T1000 (cell line): ENCODE results near the gene COP1.
"Not testable (repeated sequence)": the region's sequence is repeated elsewhere in the genome, so short reads cannot be mapped to it uniquely, and the experiment has no call there.

Source experiments
- DNase-seq: peaks from one replicate; lab custom pipeline; 2025; ENCODE audit warnings: mixed read lengths; lab: John Stamatoyannopoulos, UW

COP1 gene

DNA sequence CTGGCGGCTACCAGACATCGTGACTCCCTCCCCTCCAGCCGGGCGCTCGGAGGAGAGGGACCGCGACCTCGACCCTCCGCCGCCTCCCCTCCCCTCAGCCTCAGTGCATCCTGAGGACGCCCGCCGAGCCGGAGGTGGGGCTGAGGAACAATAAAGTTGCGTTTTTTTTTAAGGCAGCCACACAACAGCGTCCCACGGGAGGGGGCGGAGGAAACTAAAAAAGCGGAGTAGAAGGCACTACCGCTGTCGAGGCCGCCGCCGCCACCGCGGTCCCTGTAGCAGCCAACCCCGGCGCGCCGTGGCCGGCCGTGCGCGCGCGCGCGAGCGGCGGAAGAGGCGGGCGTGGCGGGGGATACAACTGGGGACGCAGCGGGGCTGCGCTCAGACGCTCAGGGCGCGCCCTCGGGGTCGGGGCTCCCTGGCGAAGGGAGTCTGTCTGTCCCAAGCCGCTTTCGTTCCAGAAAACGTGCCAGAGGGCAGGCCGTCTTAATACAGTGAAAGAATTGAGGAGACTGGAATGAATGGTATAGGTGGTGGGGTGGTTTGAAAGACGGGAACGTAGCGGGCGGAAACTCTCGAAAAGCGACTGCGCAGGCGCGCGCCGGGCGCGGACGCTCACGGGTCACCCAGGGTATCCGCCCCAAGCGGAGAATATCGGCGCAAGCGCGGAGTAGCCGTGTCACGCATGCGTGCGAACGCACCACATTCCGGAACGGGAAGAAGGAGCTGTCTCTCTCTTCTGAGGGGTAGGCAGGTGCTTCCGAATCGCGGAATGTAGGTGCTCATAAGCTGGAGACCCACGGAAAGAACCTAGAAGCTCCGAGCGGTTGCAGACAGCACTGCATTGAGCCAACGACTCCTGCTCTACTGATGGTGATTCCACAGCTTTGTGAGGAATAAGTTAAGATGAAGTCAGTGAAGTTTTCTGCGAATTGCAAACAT lies at the start of gene COP1:
Gene COP1 (minus strand): TSS at position 326 of the 942 bp plus-strand sequence. CDS start 308 bp downstream, at position 18.
- peak; percentile 89 for DNase-seq

DNA sequence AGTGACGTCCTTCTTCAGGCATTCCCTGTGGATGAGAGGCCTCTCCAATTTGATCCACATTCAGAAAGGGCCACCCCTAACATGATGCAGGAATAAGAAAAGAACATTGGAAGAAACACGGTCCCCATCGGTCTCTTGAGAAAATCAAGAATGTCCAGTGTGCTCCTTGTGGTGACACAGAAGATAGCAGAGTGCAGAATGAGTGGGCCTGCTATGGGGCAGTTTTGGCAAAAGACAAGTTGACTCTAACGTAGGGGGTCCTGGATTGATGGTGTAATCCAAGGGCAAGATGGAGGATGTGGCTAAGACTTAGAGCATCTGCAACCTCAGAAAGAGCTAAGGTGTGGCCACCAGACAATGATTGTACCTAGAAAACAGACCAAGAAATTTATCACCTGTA lies 45.1 kb upstream of the COP1 start:
- DNase-seq: no peak

DNA sequence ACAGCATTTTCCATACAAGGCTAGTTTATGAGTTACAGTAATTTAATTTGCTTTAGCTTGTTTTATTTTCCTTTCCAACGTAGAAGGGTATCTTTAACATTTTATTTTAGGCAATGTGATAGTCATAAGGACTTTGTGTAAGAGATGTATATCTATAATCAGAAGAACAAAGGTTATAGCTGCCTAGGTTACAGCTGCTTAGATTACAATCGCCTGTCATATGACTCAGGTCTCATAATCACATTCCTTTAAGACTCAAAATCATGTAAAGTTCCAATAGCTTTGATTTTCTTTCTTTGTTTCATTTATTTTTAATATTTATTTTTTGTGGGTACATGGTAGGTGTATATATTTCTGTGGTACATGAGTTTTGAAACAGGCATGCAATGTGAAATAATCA lies 37.8 kb upstream of the COP1 start:
- no peak for DNase-seq

DNA sequence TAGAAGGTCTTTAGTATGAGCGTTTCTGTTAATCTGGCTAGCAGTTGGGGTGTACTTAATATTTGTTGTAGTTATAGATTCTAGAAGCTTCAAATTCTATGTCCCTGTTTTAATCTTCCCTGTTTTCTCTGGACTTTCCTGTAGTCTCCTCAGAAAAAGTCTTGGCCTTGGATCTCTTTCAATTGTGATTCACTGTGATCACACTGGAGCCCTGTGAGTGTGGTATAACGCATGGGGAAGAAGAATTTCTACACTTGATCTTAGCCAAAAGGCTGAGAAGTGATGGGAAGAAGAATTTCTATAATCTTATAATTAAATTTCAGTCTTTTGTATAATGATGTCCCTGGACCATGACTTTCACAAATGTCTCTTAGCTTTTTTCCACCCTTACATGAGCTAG lies 36.7 kb upstream of the COP1 start:
- DNase-seq: no peak

DNA sequence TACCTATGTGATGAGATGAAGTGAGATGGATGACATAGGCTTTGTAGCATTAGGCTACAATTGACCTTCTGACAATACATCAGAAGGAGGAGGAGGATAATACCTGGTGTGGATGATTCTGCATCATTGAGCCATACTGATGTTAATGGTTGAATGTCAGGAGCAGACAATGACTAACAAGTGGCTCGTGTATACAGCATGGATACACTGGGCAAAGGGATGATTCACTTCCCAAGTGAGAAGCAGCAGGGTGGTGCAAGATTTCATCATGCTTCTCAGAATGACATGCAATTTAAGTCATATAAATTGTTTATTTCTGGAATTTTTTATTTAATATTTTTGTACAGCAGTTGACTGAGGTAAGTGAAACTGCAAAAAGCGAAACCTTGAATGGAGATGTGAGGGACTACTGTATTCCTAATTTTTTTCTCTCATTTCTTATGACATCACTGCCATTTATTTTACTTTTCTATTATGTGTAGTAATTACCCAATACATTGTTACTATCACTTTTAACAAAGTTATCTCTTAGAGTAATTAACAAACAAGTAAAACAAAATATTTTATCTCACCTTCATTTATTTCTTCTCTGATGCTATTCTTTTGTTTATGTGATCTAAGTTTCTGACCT lies 34.4 kb upstream of the COP1 start:
- DNase-seq: no peak

DNA sequence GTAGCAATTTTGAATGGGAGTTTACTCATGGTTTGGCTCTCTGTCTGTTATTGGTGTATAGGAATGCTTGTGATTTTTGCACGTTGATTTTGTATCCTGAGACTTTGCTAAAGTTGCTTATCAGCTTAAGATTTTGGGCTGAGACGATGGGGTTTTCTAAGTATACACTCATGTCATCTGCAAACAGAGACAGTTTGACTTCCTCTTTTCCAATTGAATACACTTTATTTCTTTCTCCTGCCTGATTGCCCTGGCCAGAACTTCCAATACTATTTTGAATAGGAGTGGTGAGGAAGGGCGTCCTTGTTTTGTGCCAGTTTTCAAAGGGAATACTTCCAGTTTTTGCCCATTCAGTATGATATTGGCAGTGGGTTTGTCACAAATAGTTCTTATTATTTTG lies 26.6 kb upstream of the COP1 start:
- DNase-seq: not testable (repeated sequence)

DNA sequence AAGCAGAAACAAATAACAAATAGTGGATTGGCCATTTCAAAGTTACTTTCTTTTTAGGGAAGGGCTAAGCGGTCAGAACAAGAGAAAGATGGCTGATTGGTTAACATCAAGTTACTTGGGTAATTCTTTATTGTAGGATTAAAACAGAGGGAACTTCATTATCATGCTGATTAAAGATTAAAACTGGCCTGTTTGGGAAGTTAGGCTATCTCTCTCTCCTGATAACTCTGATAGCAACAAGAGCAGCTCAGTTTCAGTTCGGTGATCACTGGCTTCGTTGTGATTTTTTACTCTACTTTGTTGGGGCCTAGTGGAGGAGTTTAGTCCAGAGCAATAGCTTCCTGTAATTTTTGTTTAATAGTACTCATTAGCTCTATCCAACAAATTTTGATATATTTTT lies 20.5 kb upstream of the COP1 start:
- DNase-seq: no peak

DNA sequence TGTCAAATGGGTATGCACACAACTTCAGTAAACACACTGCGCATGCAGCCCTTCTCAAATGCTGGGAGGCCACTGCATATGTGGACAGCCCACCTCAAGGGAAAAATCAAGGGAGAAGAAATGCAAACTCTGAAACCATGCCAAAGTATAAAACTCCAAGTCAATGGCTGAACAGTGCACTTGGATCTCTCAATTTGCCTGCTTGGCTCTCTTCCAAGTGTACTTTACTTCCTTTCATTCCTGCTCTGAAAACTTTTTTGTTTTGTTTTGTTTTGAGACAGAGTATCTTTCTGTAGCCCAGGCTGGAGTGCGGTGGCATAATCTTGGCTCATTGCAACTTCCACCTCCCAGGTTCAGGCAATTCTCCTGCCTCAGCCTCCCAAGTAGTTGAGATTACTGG lies 18.8 kb upstream of the COP1 start:
- no peak for DNase-seq

DNA sequence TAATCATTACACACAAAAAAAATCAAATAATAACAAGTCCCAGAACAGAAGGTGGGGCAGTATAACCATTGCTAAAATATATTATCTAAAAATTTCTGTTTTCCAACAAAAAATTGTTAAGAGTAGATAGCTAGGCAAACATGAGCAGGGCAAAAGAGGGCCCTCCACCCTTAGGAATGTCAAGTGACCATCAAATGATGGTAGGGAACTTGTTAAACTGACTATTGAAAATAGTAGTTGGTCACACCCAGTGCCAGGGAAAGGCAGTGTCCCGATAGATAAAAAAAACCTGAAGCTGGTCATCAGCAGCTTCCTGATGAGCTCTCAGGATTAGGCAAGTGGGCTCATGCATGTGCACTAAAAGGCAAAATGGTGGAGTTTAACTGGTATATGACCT lies 18.4 kb upstream of the COP1 start:
- no peak for DNase-seq

DNA sequence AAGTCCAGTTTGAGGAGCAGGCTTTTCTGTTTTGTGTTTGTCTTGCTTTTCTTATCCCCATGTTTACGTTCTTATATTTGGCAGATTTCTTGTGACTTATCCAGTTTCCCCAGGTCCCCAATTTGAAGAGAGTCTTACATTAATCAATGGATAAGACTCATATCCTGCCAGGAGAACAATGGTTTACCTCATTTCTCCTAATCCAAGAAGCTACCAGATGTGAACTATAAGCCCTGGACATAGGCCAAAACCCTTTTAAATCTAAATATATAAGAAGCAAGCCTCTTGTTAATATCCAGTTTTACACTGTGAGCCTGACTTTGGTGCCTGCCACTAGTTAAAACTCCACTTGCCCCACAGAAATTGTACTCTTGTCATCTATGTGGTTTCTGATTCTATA lies 15.1 kb upstream of the COP1 start:
- DNase-seq: no peak

DNA sequence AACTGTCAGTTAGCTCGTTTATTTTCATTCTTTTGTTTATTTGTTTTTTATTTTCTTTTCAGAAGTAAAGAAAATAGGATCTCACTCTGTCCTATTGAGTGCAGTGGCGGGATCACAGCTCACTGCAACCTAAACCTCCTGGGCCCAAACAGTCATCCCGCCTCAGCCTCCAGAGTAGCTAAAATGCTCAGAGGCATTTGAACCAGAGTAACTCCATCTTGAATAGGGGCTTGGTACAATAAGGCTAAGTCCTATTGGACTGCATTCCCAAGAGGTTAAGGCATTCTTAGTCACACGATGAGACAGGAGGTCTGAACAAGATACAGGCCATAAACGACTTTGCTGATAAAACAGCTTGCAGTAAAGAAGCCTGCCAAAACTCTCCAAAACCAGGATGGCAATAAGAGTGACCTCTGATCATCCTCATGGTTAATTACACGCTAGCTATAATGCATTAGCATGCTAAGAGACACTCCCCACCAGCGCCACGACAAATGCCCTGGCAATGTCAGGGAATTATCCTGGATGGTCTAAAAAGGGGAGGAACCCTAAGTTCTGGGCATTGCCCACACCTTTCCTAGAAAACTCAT lies 13.1 kb upstream of the COP1 start:
- no peak for DNase-seq

DNA sequence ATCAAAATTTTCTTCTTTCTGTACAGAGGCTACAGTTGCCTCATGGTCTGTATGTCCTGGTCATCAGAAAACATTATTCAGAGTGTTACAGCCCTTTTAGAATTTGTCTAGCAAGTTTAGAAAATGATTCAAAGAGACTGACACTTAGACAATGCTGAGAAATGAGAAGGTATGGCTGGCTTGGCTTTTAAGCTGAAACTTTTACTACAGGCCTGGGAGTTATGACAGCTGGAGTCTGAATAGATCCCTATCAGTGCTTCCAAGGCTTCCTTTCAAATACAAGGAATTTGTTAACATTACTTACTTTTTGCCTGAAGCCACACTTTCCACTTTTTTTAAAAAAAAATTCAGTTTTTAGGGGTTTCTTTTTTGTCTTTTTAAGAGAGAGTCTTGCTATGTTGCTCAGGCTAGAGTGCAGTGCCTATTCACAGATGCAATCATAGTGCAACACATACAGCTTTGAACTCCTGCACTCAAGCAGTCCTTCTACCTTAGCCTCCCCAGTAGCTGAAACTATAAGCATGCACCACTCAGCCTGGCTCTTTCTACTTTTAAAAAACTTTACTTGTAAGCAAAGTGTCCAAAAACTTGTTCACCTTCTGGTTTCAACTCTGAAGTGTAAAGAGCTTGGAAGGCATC lies 10.5 kb upstream of the COP1 start:
- DNase-seq: no peak

DNA sequence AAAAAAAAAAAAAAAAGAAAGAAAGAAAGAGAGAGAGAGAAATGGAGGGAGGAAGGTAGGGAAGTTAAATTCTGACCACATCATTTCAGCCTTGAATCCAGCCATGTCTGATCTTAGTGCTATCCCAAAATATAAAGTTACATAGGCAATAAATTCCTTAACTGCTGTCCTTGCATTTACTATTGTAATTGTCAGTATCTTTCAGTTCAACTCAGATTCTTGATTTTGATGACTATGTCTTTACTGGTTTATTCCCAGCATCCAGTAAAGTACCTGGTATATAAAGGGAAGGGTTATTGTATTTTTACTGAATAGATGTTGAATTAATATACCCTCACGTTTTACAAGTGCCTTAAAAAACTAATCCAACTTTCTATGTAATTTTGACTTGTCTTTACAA lies 8.9 kb upstream of the COP1 start:
- DNase-seq: no peak

DNA sequence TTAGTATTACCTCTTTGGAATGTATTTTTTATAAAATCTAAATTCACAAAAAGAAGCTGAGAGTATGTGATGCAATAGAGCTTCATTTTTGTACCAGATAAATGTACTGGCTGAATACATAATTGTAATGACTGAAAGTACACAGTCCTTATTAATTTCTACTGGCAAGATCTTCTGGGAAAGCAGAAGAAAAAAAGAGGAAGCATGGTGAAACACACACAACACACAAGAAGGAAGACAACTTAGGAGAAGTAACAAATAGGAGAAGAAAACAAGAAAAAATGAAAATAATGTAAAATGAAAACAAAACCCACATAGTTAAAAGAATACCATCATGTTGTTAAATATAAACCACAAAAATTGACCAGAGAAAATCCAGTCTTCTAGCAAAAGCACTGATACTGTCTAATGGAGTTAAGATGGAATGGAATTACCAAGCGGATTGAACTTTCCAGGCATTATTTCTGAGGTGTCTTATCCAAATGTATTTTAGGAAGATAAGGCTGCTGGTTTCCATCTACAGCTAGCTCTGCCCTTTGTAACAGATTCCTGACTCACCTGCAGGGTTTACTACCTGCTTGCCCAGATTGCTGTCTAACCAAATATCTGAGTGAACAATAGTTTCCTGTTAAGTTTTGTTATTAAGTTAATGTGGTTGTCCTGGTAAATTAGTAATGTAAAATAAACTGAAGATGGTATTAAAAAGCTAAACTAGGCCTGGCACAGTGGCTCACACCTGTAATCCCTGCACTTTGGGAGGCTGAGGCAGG lies 4.5 kb upstream of the COP1 start:
- DNase-seq: no peak

DNA sequence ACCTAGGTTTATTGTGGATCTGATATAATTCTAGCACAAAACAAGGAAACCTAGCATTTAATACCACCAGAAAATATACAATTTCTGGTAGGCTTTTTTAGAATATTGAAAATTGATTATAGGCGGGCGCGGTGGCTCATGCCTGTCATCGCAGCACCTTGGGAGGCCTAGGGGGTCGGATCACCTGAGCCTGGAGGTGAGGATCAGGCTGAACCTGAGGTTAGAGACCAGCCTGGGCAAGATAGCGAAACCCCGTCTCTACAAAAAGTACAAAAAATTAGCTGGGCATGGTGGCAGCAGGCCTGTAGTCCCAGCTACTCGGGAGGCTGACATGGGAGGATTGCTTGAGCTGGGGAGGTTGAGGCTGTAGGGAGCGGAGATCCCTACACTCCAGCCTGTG lies 948 bp upstream of the COP1 start:
- no peak for DNase-seq

DNA sequence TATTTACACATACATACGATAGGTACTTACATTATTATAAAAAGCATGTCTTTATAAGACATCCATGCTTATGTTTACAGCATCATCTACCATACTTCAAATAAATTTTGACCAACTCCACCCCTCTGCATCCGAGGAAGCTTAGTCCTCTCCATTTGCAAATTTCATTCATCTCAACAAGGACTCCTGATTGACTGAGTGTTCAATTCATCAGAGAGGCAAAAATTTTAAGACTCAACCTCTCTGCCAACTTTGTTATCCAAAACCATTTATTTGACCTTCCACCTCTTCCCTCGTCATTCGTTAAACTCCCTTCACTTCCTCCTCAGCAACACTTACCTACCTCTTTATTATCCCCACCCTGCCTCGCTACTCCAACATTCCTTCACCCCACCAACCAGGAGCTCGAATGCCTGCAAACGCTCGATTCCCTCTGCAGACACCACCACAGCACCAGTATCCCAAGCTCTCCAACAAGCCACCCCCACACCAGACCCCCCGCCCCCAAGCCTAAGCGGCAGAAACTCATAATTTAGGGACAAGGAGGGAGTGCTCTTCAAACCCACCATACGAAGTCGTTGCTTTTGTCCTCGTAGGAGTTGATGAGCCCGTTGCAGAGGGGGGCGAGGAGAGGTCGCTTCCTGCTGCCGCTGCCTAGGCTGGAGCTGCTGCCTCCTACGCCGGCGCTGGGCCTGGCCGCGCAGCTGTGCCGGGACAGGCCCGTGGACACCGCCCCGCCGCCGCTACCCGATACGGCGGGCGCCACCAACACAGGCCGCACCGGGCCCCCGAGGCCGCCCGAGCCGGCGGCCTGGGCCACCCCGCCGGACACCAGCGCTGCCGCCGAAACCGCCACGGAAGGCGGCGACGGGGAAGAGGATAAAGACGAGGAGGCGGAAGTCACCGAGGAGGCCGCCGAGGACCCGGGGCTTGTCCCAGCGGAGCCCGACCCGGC lies 803 bp downstream of the COP1 start:
- no peak for DNase-seq

DNA sequence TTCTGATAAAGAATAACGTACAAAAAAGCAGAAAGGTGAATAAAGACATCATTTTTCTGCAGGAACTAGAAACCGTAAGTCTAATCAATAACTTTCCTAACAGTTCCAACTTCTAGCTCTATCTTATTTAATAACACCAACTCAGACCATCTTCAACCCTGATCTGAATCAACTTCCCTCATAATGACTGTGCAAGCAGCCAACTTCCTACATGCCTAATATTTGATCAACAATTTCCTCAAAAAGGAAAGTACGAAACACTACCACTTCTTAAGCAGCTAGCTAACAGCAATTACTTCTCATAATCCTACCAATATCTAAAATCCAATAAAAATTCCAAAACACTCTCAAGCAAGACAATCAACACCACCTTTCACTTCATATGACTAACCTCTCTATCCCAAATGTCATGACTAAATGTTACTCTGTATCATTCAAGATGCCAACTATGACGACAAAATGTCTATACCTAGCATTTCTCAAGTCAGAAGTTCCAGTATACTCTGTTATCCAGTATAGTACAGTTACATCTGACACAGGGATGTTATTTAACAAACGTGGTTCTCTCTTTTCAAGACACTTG lies 1.7 kb downstream of the COP1 start:
- DNase-seq: no peak

DNA sequence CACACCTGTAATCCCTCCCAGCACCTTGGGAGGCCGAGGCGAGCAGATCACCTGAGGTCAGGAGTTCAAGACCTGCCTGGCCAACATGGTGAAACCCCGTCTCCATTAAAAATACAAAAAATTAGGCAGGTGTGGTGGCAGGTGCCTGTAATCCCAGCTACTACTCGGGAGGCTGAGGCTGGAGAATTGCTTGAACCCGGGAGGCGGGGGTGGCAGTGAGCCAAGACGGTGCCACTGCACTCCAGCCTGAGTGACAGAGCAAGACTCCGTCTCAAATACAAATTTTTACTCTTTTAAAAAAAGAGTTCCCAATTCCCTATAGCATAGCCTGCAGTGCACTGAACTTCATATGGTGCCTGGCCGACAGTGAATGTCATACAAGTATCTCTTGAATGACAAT lies 2.4 kb downstream of the COP1 start:
- DNase-seq: not testable (repeated sequence)

DNA sequence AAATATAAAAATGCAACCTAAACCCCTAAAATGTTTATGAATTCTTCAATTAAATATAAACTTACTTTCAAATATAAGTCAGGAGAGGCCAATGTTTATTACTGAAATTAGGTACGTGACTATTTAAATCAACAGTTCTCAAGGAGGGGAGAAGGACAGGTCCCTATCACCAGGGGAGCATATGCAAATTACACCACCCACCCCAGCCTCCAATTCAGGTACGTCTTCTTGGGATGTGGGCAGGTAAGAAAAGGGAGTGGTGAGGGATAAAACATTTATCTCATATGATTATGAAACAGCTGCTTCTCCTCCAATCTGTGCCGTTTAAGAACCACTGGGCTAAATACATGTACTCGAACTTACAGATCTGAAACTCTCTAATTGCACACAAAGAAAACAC lies 3.4 kb downstream of the COP1 start:
- DNase-seq: no peak

DNA sequence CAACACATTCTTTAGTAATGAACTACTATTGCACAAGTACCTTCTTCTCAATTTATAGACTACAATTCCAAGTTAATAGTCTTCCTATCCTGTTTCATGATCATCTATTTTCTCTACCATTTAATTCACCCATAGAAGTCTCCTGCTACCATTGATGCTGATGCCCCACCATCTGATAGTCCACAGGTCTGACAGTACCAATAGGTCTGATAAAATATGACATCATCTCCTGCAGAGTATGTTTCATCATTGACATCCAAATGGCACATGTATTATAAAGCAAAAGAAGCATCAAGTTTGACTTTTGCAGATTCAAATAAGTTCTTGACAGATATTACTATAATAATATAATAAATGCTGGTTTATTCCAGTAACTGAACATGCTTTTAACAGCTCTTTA lies 5.5 kb downstream of the COP1 start:
- no peak for DNase-seq
